Activated CD4-positive, alpha-beta T cell treated with anti-CD3 and anti-CD28 coated beads, Interleukin-2, amount 10 ng/mL, durations not matched to agents 24 days and 14 days (primary cell): ENCODE data around the gene PTTG1IP. TPM values are rescaled to one million over a fixed set of nuclear protein-coding genes. Genes with fewer than 3 reads are reported as not detected.
"Not testable (repeated sequence)": the region's sequence is repeated elsewhere in the genome, so short reads cannot be mapped to it uniquely, and the experiment has no call there.

Experiments
- DNase-seq: peaks from one replicate; pipeline ENCODE4 v3.0.0; 2022
- H3K27ac Mint-ChIP-seq: one replicate; pipeline ENCODE4 v1.8.0; 2022; ENCODE audit warnings: mild to moderate bottlenecking, mixed read lengths
- H3K27me3 Mint-ChIP-seq: one replicate; pipeline ENCODE4 v1.8.0; 2022; ENCODE audit warnings: mixed read lengths
- H3K36me3 Mint-ChIP-seq: one replicate; pipeline ENCODE4 v1.8.0; 2022; ENCODE audit warnings: low read depth, mild to moderate bottlenecking, mixed read lengths
- H3K4me1 Mint-ChIP-seq: one replicate; pipeline ENCODE4 v1.8.0; 2021; ENCODE audit warnings: mixed read lengths
- H3K4me3 Mint-ChIP-seq: one replicate; pipeline ENCODE4 v1.8.0; 2022; ENCODE audit warnings: mild to moderate bottlenecking, moderate library complexity, mixed read lengths
- H3K9me3 Mint-ChIP-seq: one replicate; pipeline ENCODE4 v1.8.0; 2021; ENCODE audit warnings: mixed read lengths
- intact Hi-C: fragments of 100-400 bp; cut with micrococcal nuclease; formaldehyde crosslinking; loops from one replicate; pipeline ENCODE4 v1.15.1; 2023
- total RNA-seq: library from RNA; stranded (reverse); gene quantifications from 2 replicates; pipeline ENCODE4 v1.2.3, GENCODE V29; 2022

PTTG1IP gene
- total RNA-seq, 1 donor from 2014 or later = 46.5 TPM

GRCh38 chr21:44887807-44888580 is 14.5 kb upstream of the PTTG1IP start:
- H3K36me3 Mint-ChIP-seq = peaks cover 37% of the 10 kb centered on the region

DNA sequence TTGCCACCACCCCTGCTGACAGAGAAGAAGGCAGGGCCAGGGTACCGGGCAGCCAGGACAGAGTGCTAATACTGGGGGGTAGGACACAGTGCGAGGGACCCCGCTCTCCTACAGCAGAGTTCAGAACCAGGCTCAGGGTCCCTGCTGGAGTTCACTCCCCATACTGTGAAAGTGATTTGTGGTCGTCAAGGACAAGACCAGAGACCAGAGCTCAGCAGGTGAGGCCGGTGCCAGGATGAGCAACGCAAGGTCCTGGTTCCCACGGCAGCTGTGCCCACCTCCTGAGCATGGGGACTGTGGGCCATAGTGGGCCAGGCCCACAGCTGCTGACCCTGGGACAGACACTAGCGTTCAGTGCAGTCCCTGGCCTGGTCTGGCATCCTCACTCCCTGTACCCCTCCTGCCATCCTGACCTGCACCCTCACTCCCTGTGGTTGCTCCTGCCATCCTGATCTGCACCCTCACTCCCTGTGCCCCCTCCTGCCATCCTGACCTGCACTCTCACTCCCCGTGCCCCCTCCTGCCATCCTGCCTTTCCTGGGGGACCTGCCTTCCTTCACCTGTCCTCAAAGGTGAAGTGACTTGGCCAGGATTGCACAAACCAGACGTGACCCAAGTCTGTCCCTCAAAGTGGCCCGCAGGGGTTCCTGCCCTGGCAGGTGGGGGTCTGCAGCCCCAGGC is 13.8 kb upstream of the PTTG1IP start:
- Mint-ChIP-seq H3K36me3 (peaks cover 33% of the 10 kb centered on the region), H3K9me3 (no peaks in the 10 kb centered on the region), H3K27me3 (no peaks in the 10 kb centered on the region), H3K27ac (no peak overlapping the region), H3K4me1 (peaks cover 2% of the 10 kb centered on the region), H3K4me3 (no peak overlapping the region)
- DNase-seq = no peak
- intact Hi-C loops = no loop called here

More at GRCh38 chr21:44887807-44888580, 14.5 kb upstream of the PTTG1IP start:
- intact Hi-C loops = no loop called here
- H3K9me3 Mint-ChIP-seq = no peaks in the 10 kb centered on the region
- DNase-seq = no peak
- no peak overlapping the region for H3K27ac Mint-ChIP-seq
- no peak overlapping the region for H3K4me3 Mint-ChIP-seq
- H3K27me3 Mint-ChIP-seq = no peaks in the 10 kb centered on the region
- H3K4me1 Mint-ChIP-seq = peaks cover 3% of the 10 kb centered on the region

- DNase-seq = no peak
- H3K4me3 Mint-ChIP-seq = no peak overlapping the region
- intact Hi-C loops = no loop called here
- no peaks in the 10 kb centered on the region for H3K27me3 Mint-ChIP-seq
- peaks cover 11% of the 10 kb centered on the region for H3K4me1 Mint-ChIP-seq
- H3K36me3 Mint-ChIP-seq = peaks cover 31% of the 10 kb centered on the region
- no peak overlapping the region for H3K27ac Mint-ChIP-seq
- no peaks in the 10 kb centered on the region for H3K9me3 Mint-ChIP-seq
Measured at GRCh38 chr21:44886113-44887075, 12.9 kb upstream of the PTTG1IP start.

GRCh38 chr21:44885615-44886014 is 12.1 kb upstream of the PTTG1IP start:
- Mint-ChIP-seq H3K4me1 (peaks cover 19% of the 10 kb centered on the region), H3K4me3 (no peak overlapping the region), H3K27ac (no peak overlapping the region), H3K9me3 (no peaks in the 10 kb centered on the region), H3K27me3 (no peaks in the 10 kb centered on the region), H3K36me3 (peaks cover 28% of the 10 kb centered on the region)
- intact Hi-C loops = no loop called here
- DNase-seq = no peak

DNA sequence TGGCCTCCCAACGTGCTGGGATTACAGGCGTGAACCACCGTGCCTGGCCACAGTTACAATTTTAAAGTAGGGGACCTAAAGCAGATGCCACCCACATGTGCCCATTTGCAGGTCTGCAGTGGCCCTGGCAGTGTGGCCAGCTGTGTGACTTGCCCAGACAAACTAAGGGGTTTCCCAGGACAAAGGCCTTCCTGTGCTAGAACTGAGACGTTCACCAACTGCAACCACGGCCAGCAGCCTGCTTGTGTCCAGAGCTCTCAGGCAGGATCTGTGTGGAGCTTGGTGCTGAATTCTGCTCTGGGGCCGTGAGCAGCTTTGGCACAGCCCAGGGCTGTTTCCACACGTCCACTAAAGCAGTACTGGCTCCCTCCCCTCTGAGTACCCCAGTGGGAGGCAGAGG is 10.6 kb upstream of the PTTG1IP start:
- Mint-ChIP-seq H3K9me3 (no peaks in the 10 kb centered on the region), H3K36me3 (peaks cover 24% of the 10 kb centered on the region), H3K27me3 (no peaks in the 10 kb centered on the region), H3K4me3 (no peak overlapping the region), H3K27ac (no peak overlapping the region), H3K4me1 (peaks cover 21% of the 10 kb centered on the region)
- intact Hi-C loops = no loop called here
- no peak for DNase-seq

GRCh38 chr21:44883250-44883649 is 9.8 kb upstream of the PTTG1IP start:
- no peak for DNase-seq
- Mint-ChIP-seq H3K36me3 (peaks cover 22% of the 10 kb centered on the region), H3K27me3 (no peaks in the 10 kb centered on the region), H3K27ac (no peak overlapping the region), H3K4me3 (no peak overlapping the region), H3K4me1 (peaks cover 21% of the 10 kb centered on the region), H3K9me3 (no peaks in the 10 kb centered on the region)
- intact Hi-C loops = no loop called here

- Mint-ChIP-seq H3K9me3 (no peaks in the 10 kb centered on the region), H3K4me1 (peaks cover 23% of the 10 kb centered on the region), H3K27ac (peak overlapping the region; percentile 76), H3K27me3 (no peaks in the 10 kb centered on the region), H3K36me3 (peaks cover 11% of the 10 kb centered on the region), H3K4me3 (peak overlapping the region; percentile 18)
- peak; percentile 71 for DNase-seq
- intact Hi-C loops = no loop called here
Measured at GRCh38 chr21:44881198-44881872, 7.8 kb upstream of the PTTG1IP start.

GRCh38 chr21:44880405-44881197 is 7.1 kb upstream of the PTTG1IP start:
- no peaks in the 10 kb centered on the region for H3K27me3 Mint-ChIP-seq
- no peaks in the 10 kb centered on the region for H3K9me3 Mint-ChIP-seq
- no peak for DNase-seq
- H3K27ac Mint-ChIP-seq = peak overlapping the region; percentile 76
- H3K36me3 Mint-ChIP-seq = peaks cover 5% of the 10 kb centered on the region
- H3K4me3 Mint-ChIP-seq = peak overlapping the region; percentile 13
- H3K4me1 Mint-ChIP-seq = peaks cover 26% of the 10 kb centered on the region
- intact Hi-C loops = no loop called here

GRCh38 chr21:44879238-44879637 is 5.7 kb upstream of the PTTG1IP start:
- H3K36me3 Mint-ChIP-seq, H3K27ac Mint-ChIP-seq, DNase-seq, H3K9me3 Mint-ChIP-seq, H3K27me3 Mint-ChIP-seq, H3K4me3 Mint-ChIP-seq, intact Hi-C loops: not testable (repeated sequence)
- H3K4me1 Mint-ChIP-seq = peaks cover 39% of the 10 kb centered on the region

- peaks cover 2% of the 10 kb centered on the region for H3K36me3 Mint-ChIP-seq
- no peak for DNase-seq
- intact Hi-C loops = no loop called here
- no peak overlapping the region for H3K27ac Mint-ChIP-seq
- H3K4me1 Mint-ChIP-seq = peaks cover 40% of the 10 kb centered on the region
- H3K4me3 Mint-ChIP-seq = no peak overlapping the region
- no peaks in the 10 kb centered on the region for H3K27me3 Mint-ChIP-seq
- no peaks in the 10 kb centered on the region for H3K9me3 Mint-ChIP-seq
Measured at GRCh38 chr21:44878053-44878982, 4.8 kb upstream of the PTTG1IP start.

GRCh38 chr21:44876849-44877575 is 3.5 kb upstream of the PTTG1IP start:
- Mint-ChIP-seq H3K27ac (no peak overlapping the region), H3K27me3 (no peaks in the 10 kb centered on the region), H3K36me3 (peaks cover 4% of the 10 kb centered on the region), H3K4me1 (peaks cover 42% of the 10 kb centered on the region), H3K9me3 (no peaks in the 10 kb centered on the region), H3K4me3 (no peak overlapping the region)
- DNase-seq = no peak
- intact Hi-C loops = no loop called here
